Measurements from ENCODE around the gene CACNA1G. TPM values are rescaled to one million over a fixed set of nuclear protein-coding genes. Genes with fewer than 3 reads are reported as not detected.
A peak's percentile ranks its signal among the peaks of the same experiment; 100 is the strongest.

CACNA1G gene
- total and polyA plus RNA-seq, 7 donors = 0.02 to 0.24 (median 0.04) TPM; not detected in 2

DNA sequence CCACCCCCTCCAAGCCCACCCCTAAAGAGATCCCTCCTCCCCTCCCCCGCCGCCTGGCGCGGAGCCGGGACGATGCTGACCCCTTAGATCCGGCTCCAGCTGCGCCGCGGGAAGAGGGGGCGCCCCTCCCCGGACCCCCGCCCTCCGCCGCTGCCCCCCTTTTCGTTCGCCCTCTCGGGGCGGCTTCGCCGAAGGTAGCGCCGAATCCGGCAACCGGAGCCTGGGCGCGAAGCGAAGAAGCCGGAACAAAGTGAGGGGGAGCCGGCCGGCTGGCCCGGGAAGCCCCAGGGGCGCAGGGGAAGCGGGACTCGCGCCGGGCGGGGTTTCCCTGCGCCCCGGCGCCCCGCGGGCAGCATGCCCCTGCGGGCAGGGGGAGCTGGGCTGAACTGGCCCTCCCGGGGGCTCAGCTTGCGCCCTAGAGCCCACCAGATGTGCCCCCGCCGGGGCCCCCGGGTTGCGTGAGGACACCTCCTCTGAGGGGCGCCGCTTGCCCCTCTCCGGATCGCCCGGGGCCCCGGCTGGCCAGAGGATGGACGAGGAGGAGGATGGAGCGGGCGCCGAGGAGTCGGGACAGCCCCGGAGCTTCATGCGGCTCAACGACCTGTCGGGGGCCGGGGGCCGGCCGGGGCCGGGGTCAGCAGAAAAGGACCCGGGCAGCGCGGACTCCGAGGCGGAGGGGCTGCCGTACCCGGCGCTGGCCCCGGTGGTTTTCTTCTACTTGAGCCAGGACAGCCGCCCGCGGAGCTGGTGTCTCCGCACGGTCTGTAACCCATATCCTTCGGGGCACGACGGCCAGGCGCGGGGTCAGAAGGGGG is 623 bp downstream of the CACNA1G start:
- no peak overlapping the region for H3K27ac ChIP-seq
- H3K9me3 ChIP-seq = no peaks in the 10 kb centered on the region
- WGBS, 3 donors = 0 to 1% (median 1%) methylated on average over 23 to 86 of the region's 88 CpGs
- peaks cover 19% of the 10 kb centered on the region for H3K4me1 ChIP-seq
- TF ChIP-seq, protein P1, sequence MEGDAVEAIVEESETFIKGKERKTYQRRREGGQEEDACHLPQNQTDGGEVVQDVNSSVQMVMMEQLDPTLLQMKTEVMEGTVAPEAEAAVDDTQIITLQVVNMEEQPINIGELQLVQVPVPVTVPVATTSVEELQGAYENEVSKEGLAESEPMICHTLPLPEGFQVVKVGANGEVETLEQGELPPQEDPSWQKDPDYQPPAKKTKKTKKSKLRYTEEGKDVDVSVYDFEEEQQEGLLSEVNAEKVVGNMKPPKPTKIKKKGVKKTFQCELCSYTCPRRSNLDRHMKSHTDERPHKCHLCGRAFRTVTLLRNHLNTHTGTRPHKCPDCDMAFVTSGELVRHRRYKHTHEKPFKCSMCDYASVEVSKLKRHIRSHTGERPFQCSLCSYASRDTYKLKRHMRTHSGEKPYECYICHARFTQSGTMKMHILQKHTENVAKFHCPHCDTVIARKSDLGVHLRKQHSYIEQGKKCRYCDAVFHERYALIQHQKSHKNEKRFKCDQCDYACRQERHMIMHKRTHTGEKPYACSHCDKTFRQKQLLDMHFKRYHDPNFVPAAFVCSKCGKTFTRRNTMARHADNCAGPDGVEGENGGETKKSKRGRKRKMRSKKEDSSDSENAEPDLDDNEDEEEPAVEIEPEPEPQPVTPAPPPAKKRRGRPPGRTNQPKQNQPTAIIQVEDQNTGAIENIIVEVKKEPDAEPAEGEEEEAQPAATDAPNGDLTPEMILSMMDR (IDR thresholded peaks at IDR 0.05) = no peak
- ATAC-seq (no peak), DNase-seq (no peak)
- no peaks in the 10 kb centered on the region for H3K36me3 ChIP-seq (ENCODE audit: insufficient read depth in 1 of 2, low read depth in 1 of 2)
- peaks cover 0 to 78% (median 32%) of the 10 kb centered on the region in 3 donors for H3K27me3 ChIP-seq (ENCODE audit: insufficient read depth in 3 of 3, low read length in 2 of 3)
- H3K4me3 ChIP-seq = peak overlapping the region; percentile 64
- intact Hi-C loops (cut with DNase I) = no loop called here

DNA sequence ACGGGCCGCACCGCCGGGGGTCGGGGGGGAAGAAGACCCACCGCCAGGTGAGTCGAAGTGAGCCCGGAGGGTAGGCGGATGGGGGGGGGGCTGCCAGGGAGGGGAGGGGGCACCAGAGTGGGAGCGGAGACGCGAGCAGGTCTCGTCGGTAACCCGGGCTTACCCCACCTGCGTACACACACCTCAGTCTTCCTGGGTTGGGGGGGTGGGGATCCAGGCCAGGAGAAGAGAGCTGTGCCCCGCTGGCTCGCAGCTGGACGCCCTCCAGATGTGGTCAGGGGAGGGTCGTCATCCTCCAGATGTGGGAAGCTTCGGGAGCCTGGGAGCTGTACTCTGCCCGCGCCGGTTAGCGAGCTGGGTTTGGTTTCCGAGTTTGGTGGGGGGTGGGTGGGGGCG is 1.2 kb downstream of the CACNA1G start:
- Histone ChIP-seq H3K4me1 (peaks cover 19% of the 10 kb centered on the region), H3K27ac (no peak overlapping the region), H3K36me3 (ENCODE audit: insufficient read depth in 1 of 2, low read depth in 1 of 2) (no peaks in the 10 kb centered on the region), H3K27me3 (ENCODE audit: insufficient read depth in 3 of 3, low read length in 2 of 3) (peaks cover 0 to 82% (median 32%) of the 10 kb centered on the region in 3 donors), H3K4me3 (no peak overlapping the region), H3K9me3 (no peaks in the 10 kb centered on the region)
- ATAC-seq (no peak), DNase-seq (no peak)
- WGBS, 3 donors = 0 to 3% (median 3%) methylated on average over 8 to 27 of the region's 27 CpGs
- intact Hi-C loops (cut with DNase I) = no loop called here
- TF ChIP-seq, protein P1 (IDR thresholded peaks at IDR 0.05) = no peak

DNA sequence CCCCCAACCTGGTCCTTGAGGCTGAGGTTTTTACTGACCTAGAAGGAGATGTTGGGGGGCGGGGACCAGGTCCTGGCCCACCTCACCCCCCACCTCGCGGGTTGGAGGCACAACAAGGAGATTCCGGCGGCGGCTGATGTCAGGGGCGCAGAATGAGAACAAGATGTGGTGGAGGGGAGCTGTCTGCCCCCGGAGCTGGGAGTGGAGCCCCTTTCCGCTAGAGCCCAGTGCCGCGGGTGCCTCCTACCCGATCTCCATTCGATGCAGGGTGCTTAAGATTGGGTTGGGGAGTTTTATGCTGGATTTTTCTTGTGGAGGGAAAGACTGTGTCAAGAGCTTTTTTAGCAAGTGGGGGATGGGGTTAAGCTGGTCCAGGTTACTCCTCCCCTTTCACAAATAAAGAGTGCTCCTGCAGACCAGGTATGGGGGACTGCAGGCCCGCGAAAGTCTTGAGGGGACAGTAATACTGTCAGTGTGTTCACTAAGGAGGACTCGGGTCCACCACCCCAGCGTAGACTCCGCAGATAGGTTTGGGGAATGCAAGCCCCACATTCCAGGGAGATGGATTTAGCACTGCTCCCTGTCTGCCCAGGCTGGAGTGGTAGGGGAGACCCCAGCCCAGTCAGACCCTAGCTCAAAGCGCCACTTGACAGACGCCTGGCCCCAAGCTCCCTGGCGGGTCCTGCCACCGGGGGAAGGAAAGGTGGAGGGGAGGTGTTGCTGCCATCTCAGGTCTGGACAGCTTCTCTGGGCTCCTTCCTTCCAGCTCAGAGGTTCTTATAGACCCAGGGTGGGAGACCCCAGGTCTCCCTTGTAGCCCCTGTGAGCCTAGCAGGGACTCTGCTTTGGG is 2.0 kb downstream of the CACNA1G start:
- ATAC-seq (no peak), DNase-seq (no peak)
- Histone ChIP-seq H3K4me1 (peaks cover 19% of the 10 kb centered on the region), H3K9me3 (no peaks in the 10 kb centered on the region), H3K27ac (no peak overlapping the region), H3K4me3 (no peak overlapping the region), H3K36me3 (ENCODE audit: insufficient read depth in 1 of 2, low read depth in 1 of 2) (no peaks in the 10 kb centered on the region), H3K27me3 (ENCODE audit: insufficient read depth in 3 of 3, low read length in 2 of 3) (peaks cover 0 to 79% (median 32%) of the 10 kb centered on the region in 3 donors)
- intact Hi-C loops (cut with DNase I) = no loop called here
- TF ChIP-seq, protein P1 (IDR thresholded peaks at IDR 0.05) = no peak
- 43 to 49% (median 43%) methylated on average over 22 of the region's 22 CpGs for WGBS, 3 donors

DNA sequence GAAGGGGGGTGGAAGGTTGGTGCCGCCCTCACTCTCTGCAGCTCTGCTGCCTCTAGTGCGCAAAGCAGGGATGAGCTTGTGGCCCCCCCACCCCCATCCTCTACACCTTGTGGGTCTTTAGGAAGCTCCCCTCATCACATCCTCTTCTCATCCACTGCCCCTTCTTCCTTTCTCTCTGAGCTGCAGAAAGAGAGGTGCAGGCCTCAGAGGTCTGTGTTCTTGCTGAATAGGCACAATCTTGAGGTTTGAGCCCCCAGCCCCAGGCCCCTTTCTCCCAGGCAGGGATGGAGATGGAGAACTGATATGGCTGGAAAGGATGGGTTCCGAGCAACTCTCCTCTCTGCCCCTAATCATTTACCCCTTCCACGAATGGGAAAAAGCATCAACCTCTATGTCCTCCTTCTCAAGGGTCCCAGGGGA is 2.6 kb downstream of the CACNA1G start:
- ATAC-seq = no peak
- no peak overlapping the region for H3K4me3 ChIP-seq
- TF ChIP-seq, protein P1 (IDR thresholded peaks at IDR 0.05) = no peak
- no peaks in the 10 kb centered on the region for H3K36me3 ChIP-seq (ENCODE audit: insufficient read depth in 1 of 2, low read depth in 1 of 2)
- no peak overlapping the region for H3K27ac ChIP-seq
- no peaks in the 10 kb centered on the region for H3K9me3 ChIP-seq
- H3K27me3 ChIP-seq (ENCODE audit: insufficient read depth in 3 of 3, low read length in 2 of 3) = peaks cover 0 to 75% (median 32%) of the 10 kb centered on the region in 3 donors
- DNase-seq = no peak
- H3K4me1 ChIP-seq = peaks cover 19% of the 10 kb centered on the region
- 61 to 76% (median 74%) methylated on average over 4 of the region's 4 CpGs for WGBS, 3 donors
- intact Hi-C loops (cut with DNase I) = no loop called here

Measured in psoas muscle (tissue), 8 donors.